HL-60/S4 (cell line): Measurements from ENCODE around the gene DYNLT4.
"Not testable (repeated sequence)": the region's sequence is repeated elsewhere in the genome, so short reads cannot be mapped to it uniquely, and the experiment has no call there.

Experiments used
- in situ Hi-C: fragments of 300-500 bp; cut with MboI; formaldehyde crosslinking; loops from 2 replicates; pipeline ENCODE4 v1.14.3; 2022; ENCODE audit warnings: low sequenced_read_pairs

DYNLT4 gene

DNA sequence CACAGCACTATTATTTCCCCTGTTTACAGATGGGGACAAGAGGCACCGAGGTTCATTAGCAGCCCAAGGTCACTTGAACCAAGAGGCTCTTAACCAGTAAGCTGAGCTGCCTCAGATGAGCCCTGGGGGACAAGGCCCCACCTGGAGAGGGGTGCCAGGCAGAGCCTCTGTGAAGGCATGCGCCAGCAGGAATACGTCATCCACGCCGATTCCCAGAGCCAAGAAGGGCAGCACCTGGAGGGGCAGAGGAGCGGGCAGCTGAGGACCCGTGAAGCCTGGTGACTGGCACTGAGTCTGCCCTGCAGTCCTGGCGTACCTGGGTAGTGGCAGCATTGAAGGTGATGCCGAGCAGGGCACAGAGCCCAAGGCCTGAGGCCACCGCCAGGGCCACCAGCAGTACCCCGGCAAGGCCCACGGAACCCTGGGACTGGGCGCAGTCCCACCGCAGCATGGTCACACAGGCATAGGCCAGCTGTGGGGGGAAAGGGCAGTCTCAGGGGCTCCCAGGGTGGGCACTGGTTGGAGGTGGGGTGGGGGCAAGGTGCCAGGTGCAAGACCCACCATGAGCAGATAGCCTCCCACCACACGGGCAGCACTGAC, 21.8 kb upstream of the DYNLT4 start:
- in situ Hi-C loops: no loop called here

DNA sequence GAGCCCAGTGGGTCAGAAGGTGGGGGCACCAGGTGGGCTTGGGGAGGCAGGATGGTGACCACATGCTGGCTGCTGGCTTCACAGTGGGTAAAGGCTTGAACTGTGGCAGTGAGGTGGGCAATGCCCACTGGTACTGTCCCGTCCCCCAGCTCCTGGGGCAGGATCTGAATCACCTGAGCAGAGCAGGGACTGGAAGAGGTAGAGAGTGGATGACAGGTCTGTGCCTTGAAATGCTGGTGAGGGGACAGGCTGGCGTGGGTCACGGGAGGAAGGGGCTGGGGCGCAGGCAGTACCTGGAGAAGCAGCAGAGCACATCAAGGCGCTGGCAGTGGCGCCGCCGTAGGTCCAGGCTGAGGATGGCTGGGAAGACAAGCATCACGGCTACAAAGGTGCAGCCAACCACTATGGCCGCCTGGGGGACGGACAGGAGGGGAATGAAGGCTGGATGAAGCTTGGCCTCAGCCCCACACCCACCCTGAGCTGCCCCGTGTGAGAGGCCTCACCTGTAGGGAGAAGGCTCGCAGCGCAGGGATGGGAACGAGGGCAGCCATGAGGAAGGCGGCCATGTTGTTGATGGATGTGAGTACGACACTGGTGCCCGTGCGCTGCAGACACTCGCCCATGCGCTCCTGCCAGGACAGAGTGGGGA, 21.0 kb upstream of the DYNLT4 start:
- in situ Hi-C loops: no loop called here

DNA sequence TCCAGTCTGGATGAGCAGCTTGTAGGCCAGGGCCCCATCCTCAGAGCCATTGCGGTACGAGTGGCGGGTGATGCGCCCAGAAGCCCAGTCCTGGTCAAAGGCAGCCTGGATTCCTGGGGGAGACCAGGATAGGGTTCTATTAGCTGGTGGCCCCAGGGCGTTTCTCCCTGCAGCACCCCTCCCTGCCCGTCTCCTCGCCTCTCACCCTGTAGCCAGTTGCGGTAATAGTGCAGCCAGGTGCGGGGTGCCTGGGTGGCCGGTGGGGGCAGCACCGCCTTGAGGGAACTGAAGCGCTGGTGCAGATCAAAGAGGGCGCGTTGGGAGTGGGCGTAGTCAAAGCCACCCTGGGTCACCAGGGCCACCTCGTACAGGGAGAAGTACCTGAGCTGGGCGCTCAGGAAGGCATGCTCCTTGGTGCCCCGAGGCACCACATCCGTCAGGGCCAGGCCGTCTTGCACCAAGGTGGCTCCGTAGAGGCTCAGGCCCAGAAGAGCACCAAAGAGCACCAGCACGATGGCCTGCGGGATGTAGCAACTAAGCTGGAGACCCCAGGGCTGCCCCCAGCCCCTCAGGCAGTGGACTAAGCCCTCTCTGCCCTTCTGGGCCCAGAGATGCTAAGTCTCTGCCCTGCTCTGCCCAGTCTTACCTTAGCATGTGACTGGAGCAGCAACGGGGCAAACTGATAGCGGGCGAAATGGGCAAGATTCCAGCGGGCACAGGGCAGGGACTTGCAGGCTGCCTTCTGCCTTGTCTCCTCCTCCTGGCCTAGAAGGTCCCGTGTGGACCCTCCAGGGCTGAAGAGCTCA, 20.2 kb upstream of the DYNLT4 start:
- in situ Hi-C loops: no loop called here

DNA sequence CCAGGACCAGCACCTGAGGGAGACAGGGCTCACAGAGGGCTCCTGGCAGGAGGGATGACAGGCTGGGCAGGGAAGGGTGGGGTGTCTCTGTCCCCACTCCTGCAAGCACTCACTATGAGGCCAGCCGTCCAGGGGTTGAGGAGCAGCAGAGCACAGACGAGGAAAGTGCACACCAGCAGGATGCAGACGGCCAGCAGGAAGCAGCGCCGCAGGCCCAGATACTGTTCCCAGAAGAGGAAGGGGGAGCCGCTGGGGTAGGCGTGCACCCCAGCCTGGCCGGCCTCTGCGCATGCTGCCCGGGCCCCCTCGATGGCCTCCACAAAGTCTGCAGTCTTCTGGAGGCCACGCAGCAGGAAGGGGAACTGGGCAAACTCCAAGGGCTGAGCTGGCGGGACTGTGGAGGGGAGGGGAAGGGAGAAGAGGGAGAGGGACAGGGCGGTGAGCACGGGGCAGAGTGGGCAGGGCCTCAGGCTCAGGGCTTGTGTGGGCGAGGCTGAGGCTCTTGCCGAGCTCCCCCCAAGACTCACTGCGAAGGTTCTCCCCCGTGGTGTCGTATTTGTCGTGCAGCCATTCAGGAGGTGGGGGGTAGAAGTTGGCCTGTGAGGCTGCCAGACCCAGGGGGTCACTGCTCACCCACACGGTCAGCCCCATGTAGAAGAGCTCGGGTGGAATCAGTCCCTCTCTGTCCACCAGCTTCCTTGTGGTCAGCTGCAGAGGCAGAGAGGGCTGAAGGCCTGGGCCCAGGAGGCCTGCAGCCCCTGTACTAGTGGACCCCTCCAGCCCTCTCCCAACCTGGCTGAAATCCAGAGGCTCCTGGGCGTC, 19.4 kb upstream of the DYNLT4 start:
- in situ Hi-C loops: no loop called here

DNA sequence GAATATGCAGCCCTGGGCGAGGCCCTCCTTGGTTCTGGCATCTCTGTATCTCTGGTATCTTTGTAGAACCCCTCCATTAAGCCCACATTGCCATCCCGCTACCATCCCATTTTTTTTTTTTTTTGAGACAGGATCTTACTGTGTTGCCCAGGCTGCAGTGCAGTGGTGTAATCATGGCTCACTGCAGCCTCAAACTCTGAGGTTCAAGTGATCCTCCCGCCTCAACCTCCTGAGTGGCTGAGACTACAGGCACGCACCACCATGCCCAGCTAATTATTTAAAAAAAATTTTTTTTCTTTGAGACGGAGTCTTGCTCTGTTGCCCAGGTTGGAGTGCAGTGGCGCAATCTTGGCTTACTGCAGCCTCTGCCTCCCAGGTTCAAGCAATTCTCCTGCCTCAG, 17.2 kb upstream of the DYNLT4 start:
- in situ Hi-C loops: not testable (repeated sequence)

DNA sequence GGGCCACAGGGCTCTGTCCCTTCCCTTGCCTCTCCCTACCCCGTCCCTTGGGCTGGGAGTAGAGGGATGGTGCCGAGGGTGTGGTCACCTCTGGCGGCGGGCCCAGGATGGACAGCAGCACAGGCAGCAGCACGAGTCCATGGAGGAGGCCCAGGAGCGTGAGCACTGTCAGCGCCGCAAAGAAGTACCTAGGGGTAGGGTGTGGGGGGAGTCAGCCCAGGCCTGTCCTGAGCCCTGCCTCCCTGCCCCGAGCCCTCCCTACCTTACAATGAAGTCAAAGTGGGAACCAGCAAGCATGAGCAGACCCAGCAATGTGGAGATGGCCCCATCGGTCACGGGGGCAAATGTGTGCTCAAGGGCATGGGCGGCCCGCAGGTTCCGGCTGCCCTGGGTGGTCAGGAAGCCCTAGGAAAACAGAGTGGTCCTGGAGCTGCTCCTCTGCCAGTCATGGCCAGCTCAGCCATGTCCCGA, 15.9 kb upstream of the DYNLT4 start:
- in situ Hi-C loops: no loop called here

DNA sequence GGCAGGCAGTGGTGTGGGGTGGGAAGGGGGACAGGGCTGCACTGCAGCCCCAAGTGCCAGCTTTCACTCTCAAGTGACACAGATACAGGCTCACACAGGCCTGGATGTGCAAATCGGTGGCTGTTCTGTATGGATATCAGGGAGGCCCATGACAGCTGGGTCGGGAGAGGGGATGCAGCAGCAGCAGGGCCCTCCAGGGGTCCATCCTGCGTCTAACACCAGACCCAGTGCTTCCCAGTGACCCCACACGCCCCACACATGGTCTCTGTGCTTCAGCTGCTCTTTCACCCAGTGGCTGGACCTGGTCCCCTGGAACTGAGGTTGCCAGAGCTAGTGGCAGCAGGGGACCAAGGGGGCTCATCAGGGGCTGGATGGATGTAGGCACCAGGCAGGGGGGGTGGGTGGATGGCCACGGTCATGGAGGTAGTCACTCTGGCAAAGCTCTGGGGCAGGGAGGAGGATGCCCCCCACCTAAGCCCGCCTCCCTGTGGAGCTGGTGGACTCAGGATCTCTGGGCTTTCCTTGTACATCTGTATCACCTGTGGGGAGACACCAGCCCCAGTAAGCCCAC, 15.1 kb upstream of the DYNLT4 start:
- in situ Hi-C loops: no loop called here

DNA sequence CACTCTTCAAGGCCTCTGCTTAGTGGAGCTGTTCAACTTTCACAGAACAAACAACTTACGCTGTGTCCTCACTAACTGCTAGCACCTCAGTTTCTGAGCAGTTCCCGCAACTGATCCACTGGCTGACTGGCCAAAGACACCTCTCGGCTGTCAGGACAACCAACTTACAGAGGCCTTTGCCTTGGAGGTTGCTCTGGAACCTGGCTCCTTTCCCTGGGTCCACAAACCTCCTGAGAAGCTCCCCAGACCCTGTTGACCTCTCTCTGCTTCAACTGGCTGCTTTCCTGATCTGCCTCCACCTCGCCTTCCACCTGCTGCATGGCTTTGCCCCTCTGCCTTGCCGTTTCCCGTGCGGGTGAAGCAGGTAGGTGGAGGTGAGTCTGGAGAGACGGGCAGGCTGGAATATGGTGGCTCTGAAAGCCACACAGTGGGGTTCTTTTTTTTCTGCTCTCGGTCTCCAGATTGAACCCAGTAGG, 14.1 kb upstream of the DYNLT4 start:
- in situ Hi-C loops: no loop called here

DNA sequence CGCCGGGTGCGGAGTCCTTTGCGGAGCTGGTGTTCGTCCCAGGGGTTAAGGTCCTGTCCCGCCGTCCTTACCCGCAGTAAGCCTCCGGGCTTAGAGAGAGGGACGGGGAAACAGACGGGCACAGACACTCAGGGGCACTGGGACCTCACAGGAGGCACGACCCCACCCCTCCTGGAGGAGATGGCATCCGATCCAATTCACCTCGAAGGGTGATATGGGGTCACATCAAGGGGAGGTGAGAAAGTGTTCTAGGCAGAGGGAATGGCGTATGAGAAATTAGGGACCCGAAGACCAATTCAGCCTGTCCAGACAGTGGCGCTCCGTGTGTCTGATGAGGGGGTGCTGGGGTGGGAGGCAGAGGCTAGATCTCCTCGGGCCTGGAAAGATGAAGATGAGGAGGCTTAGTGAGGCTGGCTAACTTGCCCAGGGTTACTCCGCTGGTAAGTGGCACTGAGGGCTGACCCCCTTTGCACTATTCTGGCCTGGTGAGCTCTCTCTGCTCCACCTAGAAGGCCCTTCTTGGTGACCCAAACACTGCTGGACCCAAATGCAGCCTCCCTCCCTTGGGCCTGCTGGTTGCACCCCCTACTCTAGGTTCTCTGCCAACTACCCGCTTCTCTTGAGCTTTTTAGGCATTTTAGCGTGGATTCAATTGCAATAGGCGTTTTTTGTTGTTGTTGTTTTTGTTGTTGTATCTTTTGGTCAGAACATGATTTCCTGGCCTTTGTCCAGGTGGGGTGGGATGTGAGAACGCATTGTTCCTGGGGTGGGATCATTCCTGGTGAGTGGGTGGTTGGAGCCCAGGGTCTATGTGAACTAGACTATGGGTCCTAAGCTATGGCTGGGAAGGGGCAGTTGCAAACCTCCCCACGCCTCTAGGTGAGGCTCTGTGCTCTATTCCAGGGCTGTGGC, 13.4 kb upstream of the DYNLT4 start:
- in situ Hi-C loops: no loop called here

DNA sequence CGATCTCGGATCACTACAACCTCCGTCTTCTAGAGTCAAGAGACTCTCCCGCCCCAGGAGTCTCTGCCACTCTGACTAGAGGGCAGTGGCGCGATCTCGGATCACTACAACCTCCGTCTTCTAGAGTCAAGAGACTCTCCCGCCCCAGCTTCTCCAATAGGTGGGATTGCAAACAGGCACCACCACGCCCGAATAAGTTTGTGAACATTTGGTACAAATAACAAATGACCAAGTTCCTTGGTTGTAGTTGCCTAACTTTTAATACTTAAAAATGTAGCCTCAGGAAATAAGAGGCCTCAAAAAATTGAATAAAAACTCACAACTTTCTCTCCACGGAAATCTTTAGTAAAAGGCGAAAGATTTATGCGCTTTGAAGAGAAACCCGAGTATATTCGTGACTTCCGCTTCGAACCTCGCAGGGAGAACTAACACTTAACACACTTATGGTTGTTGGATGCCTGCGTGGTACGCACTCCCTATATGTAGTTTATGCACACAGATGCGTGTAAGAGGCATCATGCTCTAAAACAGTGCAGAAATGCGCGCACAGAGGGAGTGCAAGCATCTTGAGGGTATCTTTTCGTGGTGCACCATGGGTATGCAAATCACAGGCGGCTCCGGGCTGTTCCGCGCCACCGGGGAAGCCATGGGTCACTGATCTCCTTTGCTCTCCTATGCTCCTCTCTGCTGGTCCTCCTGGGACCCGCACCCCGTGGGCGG, 12.6 kb upstream of the DYNLT4 start:
- in situ Hi-C loops: loop anchor here (10.0 kb wide), 1 partner anchor 675 kb away; the partner anchor contains the start of gene TESK2

DNA sequence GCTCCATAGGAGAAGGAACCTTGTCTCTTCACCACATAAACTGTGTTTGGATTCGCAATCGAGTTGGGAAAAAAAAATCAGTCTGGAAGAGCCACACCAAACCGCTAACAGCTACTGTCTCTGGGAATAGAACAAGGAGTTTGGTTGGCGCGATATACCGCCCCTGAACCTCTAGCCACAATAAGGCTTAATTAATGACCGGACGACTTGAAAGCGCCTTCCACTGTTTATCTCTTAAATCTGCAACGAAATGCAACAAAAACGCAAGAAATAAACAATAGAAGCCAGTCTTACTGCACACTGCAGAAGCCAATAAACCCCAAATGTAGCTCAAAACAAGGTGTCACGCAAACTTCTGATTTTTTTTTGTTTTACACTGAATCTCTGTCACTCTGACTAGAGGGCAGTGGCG, 12.1 kb upstream of the DYNLT4 start:
- in situ Hi-C loops: loop anchor here (10.0 kb wide), 1 partner anchor 676 kb away; the partner anchor contains the start of gene TESK2

DNA sequence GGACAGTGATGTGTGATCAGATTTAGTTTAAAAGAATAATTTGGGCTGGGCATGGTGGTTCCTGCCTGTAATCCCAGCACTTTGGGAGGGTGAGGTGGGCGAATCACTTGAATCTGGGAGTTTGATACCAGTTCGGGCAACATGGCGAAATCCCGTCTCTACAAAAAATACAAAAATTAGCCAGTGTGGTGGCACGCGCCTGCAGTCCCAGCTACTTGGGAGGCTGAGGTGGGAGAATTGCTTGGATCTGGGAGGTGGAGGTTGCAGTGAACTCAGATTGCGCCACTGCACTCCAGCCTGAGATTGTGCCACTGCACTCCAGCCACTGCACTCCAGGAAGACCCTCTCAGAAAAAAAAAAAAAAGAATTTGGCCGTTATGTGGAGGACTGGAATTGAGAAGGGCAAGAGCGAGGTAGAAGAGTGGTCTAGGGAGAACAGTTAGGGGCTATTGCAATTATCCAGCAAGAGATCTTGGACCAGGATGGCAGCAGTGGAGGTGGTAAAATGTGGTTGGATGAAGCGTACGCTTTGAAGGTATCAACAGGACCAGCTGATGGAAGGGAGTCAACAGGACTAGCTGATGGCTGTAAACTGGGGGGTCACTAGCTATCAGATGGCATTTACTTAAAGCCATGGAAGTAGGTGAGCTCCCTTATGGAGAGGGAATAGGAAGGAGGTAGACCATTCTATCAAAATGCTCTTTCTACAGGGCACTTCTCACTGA, 10.8 kb upstream of the DYNLT4 start:
- in situ Hi-C loops: loop anchor here (10.0 kb wide), 1 partner anchor 677 kb away; the partner anchor contains the start of gene TESK2

DNA sequence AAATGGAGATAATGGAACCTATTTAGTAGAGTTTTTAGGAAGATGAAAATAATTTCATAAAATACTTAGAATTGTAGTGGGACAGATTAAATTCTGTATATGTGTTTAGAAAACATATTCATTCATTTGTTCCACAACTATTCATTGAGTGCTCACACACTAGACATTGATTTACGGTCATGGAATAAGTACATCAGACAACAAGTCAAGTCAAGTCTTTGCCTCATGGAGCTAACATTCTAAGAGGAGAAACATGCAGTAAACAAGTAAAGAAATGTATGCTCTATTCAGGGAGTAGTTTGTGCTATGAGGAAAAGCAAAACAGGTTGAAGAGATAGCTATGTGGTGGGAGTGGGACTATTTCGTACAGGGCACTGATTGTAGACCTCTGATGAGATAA, 10.2 kb upstream of the DYNLT4 start:
- in situ Hi-C loops: loop anchor here (10.0 kb wide), 1 partner anchor 677 kb away; the partner anchor contains the start of gene TESK2

DNA sequence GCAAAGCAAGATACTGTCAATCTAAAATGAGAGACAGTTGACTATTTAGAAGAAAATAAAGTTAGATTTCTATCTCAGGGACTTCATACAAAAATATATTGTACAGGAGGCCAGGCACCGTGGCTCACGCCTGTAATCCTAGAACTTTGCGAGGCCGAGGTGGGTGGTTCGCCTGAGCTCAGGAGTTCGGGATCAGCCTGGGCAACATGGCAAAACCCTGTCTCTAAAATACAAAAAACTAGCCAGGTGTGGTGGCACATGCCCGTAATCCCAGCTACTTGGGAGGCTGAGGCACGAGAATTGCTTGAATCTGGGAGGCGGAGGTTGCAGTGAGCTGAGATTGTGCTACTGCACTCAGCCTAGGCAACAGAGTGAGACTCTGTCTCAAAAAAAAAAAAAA, 8.8 kb upstream of the DYNLT4 start:
- in situ Hi-C loops: loop anchor here (10.0 kb wide), 1 partner anchor 679 kb away; the partner anchor contains the start of gene TESK2

DNA sequence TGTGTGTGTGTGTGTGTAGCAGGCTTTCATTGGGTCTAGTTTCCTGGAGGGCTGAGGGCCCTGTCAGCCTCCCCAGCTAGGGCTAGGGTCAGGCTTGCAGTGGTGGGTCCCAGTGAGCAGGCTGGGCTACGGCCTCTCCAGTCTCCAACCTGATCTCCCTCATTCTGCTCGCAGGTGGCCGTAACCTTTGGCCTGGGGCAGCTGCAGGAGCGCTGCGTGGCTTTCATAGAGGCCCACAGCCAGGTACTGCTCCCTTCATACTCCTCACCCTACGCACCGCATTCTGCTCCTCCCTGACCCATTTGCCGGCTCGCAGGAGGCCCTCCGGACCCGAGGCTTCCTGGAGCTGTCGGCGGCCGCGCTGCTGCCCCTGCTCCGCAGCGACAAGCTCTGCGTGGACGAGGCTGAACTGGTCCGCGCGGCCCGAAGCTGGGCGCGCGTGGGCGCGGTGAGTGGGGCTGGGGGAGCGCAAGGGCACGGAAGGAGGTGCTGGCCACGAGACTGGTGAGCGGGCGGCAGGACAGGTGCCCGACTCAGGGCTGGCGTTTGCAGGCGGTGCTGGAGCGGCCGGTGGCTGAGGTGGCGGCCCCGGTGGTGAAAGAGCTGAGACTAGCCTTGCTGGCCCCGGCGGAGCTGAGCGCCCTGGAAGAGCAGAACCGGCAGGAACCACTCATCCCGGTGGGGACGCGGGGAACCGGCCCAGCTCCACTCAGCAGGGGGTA, 5.8 kb upstream of the DYNLT4 start:
- in situ Hi-C loops: loop anchor here (10.0 kb wide), 1 partner anchor 682 kb away; the partner anchor contains the start of gene TESK2

DNA sequence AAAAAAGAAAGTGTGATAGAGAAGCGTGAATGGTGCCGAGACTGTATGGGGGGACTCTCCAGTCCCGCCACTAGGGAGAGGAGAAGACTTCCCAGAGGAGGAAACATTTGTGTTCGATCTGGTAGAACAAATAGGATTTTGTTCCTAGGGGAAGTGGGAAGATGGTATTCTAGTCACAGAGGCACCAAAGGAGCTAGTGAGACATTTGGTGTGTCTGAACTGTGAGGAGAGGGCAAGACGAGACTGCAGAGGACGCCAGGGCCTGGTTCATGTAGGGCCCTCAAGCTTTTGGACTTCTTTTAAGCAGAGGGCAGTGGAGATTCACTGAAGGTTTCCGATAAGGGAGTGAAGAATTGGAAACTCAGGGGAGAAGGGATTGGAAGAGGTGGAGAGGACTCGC, 4.1 kb upstream of the DYNLT4 start:
- in situ Hi-C loops: loop anchor here (10.0 kb wide), 1 partner anchor 684 kb away; the partner anchor contains the start of gene TESK2

DNA sequence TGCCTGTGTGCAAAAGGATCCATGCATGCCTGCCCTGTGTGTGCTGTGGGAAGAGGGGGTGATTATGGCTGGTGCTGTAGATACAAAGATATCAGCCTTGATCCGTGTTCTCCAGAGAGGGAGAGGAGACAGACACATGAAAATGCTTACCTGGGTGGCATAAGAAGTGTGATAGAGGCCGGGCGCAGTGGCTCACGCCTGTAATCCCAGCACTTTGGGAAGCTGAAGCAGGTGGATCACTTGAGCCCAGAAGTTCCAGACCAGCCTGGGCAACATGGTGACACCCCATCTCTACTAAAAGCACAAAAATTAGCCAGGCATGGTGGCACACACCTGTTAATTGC, 3.6 kb upstream of the DYNLT4 start:
- in situ Hi-C loops: loop anchor here (10.0 kb wide), 1 partner anchor 684 kb away; the partner anchor contains the start of gene TESK2
